IPS-NIHi7 (cell line): ENCODE measurements around the gene DCBLD1.
"Not testable (repeated sequence)": the region's sequence is repeated elsewhere in the genome, so short reads cannot be mapped to it uniquely, and the experiment has no call there.

Experiments used
- DNase-seq: peaks from one replicate; pipeline ENCODE4 v3.0.0; 2012; ENCODE audit warnings: mixed read lengths; ENCODE audit errors: extremely low spot score

DCBLD1 gene

GRCh38 chr6:117482240-117483003 lies at the start of gene DCBLD1:
Gene DCBLD1 (plus strand): TSS chr6:117482674. CDS start chr6:117482782, 108 bp downstream.
- peak; percentile 83 for DNase-seq

- DNase-seq = no peak
These were observed 41.6 kb upstream of the DCBLD1 start for GRCh38 chr6:117440706-117441525.

GRCh38 chr6:117441824-117442264 lies 40.6 kb upstream of the DCBLD1 start:
- no peak for DNase-seq

GRCh38 chr6:117442313-117442712 lies 40.2 kb upstream of the DCBLD1 start:
- not testable (repeated sequence) for DNase-seq

GRCh38 chr6:117444600-117444999 lies 37.9 kb upstream of the DCBLD1 start:
- DNase-seq = no peak

- no peak for DNase-seq
These were observed 35.6 kb upstream of the DCBLD1 start for GRCh38 chr6:117446861-117447260.

GRCh38 chr6:117448011-117448410 lies 34.5 kb upstream of the DCBLD1 start:
- no peak for DNase-seq

- no peak for DNase-seq
These were observed 33.6 kb upstream of the DCBLD1 start for GRCh38 chr6:117448732-117449485.

- peak; percentile 18 for DNase-seq
These were observed 32.7 kb upstream of the DCBLD1 start for GRCh38 chr6:117449549-117450439.

- no peak for DNase-seq
These were observed 30.8 kb upstream of the DCBLD1 start for GRCh38 chr6:117451671-117452070.

- DNase-seq = no peak
These were observed 26.2 kb upstream of the DCBLD1 start for GRCh38 chr6:117456250-117456649.

- DNase-seq = no peak
These were observed 25.5 kb upstream of the DCBLD1 start for GRCh38 chr6:117456998-117457397.

GRCh38 chr6:117459204-117459944 lies 23.1 kb upstream of the DCBLD1 start:
- DNase-seq = no peak

GRCh38 chr6:117463762-117464665 lies 18.5 kb upstream of the DCBLD1 start:
- DNase-seq = no peak

- DNase-seq = no peak
These were observed 17.8 kb upstream of the DCBLD1 start for GRCh38 chr6:117464700-117465099.

GRCh38 chr6:117465691-117466090 lies 16.8 kb upstream of the DCBLD1 start:
- DNase-seq = no peak

GRCh38 chr6:117467876-117468275 lies 14.6 kb upstream of the DCBLD1 start:
- no peak for DNase-seq

- not testable (repeated sequence) for DNase-seq
These were observed 13.9 kb upstream of the DCBLD1 start for GRCh38 chr6:117468527-117468926.

GRCh38 chr6:117469356-117469755 lies 13.1 kb upstream of the DCBLD1 start:
- no peak for DNase-seq
